ENCODE data around the gene CASTOR2. TPM values are rescaled to one million over a fixed set of nuclear protein-coding genes. Genes with fewer than 3 reads are reported as not detected.
A peak's percentile ranks its signal among the peaks of the same experiment; 100 is the strongest.

CASTOR2 gene
- total RNA-seq, 3 donors from 2014 or later: 4.3 to 8.8 (median 7.8) TPM

DNA sequence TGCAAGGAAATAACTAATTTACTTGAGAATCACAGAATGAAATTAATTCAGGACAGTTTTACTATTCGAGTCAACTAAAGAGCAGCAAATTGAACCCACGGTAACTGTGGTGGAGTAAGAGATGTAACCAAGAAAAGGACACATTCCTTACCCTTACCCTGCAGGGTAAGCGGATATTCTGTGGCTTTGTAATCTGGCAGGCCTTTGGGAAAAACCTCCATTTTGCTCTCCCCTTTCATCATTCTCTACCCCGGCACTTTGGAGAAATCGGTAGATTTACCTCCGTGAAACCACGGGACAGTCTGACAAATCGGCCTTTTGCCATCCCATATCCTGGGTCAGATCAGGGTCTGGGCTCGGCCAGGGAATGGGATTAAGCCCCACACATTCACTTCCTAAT, 90.7 kb downstream of the CASTOR2 start:
- H3K4me1 ChIP-seq: peaks cover 0 to 4% of the 10 kb centered on the region in 2 donors
- DNase-seq (ENCODE audit: low spot score in 2 of 2): no peak
- TF ChIP-seq POLR2A (IDR thresholded peaks at IDR 0.05): no peak
- no peak for TF ChIP-seq POLR2AphosphoS5 (IDR thresholded peaks at IDR 0.05)
- TF ChIP-seq, protein P1, sequence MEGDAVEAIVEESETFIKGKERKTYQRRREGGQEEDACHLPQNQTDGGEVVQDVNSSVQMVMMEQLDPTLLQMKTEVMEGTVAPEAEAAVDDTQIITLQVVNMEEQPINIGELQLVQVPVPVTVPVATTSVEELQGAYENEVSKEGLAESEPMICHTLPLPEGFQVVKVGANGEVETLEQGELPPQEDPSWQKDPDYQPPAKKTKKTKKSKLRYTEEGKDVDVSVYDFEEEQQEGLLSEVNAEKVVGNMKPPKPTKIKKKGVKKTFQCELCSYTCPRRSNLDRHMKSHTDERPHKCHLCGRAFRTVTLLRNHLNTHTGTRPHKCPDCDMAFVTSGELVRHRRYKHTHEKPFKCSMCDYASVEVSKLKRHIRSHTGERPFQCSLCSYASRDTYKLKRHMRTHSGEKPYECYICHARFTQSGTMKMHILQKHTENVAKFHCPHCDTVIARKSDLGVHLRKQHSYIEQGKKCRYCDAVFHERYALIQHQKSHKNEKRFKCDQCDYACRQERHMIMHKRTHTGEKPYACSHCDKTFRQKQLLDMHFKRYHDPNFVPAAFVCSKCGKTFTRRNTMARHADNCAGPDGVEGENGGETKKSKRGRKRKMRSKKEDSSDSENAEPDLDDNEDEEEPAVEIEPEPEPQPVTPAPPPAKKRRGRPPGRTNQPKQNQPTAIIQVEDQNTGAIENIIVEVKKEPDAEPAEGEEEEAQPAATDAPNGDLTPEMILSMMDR (IDR thresholded peaks at IDR 0.05): no peak
- no peaks in the 10 kb centered on the region for H3K27me3 ChIP-seq
- intact Hi-C loops (cut with DNase I; ENCODE audit: low total_unique reads): loop anchor here (5.0 kb wide), 1 partner anchor 947 kb away; no protein-coding TSS in a partner anchor
- peak overlapping the region; percentile 67 to 90 for H3K27ac ChIP-seq
- H3K4me3 ChIP-seq: peak overlapping the region in 1 of 3 donors; percentile 15
- H3K9me3 ChIP-seq: no peaks in the 10 kb centered on the region
- no peaks in the 10 kb centered on the region for H3K36me3 ChIP-seq

DNA sequence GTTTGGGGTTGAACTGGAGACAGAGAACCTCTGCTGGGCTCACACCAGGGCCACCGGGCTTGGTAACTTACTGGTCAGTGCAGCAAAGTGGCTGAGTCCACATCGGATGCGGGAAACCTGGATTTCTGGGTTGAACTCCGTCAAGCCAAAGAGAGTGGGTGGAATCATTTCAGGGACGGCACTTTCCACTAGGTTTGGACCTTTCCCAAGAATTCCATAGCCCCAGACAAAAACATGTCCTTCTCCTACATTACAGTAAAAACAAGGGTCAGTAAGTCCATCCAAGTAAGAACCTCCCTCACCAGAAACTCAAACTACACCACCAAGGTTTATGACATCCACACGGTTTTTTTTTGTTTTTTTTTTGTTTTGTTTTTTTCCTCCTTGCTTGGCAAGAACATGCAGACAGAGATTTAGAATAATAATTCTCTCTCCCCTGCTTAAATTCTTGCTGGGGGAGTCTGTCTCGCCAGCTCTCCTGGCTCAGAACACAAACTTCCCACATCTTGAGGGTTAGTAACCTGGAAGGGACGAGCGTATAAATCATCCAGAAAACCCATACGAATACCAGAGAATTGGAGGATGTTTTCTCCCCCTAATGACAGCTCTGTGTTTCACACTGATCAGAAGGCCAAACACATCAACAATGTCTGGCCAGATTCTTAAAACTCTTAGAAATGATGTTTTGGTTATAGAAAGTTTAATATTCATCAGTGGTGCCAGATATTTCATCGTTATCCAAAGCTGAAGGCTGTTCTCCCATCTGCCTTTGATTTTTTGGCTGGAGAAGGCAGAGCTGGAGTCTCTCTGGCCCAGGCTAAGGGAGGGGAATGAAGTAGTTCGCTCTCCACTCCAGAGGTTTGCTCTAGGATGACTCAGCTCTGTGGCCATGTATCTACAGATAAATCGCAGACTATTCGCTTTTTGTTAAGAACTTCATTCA, 91.6 kb downstream of the CASTOR2 start:
- Histone ChIP-seq H3K4me3 (peak overlapping the region in 1 of 3 donors; percentile 15), H3K27me3 (no peaks in the 10 kb centered on the region), H3K36me3 (no peaks in the 10 kb centered on the region), H3K27ac (peak overlapping the region; percentile 67 to 90), H3K4me1 (peaks cover 0 to 4% of the 10 kb centered on the region in 2 donors), H3K9me3 (no peaks in the 10 kb centered on the region)
- peak in 1 of 2 donors; percentile 57 for DNase-seq (ENCODE audit: low spot score in 2 of 2)
- intact Hi-C loops (cut with DNase I; ENCODE audit: low total_unique reads): loop anchor here (5.0 kb wide), 1 partner anchor 946 kb away; no protein-coding TSS in a partner anchor
- TF ChIP-seq POLR2AphosphoS5 (IDR thresholded peaks at IDR 0.05) (peak in 2 of 3 donors; percentile 6 to 49), POLR2A (IDR thresholded peaks at IDR 0.05) (no peak)
- TF ChIP-seq, protein P1 (IDR thresholded peaks at IDR 0.05): no peak

DNA sequence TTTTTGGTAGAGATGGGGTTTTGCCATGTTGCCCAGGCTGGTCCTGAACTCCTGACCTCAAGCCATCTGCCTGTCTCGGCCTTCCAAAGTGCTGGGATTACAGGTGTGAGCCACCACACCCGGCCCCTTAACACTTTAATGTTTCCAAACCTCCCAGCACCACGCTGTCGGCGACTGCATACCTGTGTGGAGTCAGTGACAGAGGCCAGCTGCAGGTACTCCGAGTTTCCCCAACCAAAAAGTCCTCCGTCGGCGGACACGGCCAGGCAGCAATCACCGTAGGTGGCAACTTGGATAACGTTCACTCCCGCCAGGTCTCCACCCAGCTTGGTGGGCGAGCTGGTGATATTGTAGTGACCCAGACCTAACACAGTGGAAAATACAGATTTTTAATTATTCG, 93.9 kb downstream of the CASTOR2 start:
- Histone ChIP-seq H3K27ac (no peak overlapping the region), H3K27me3 (no peaks in the 10 kb centered on the region), H3K36me3 (no peaks in the 10 kb centered on the region), H3K4me1 (peaks cover 0 to 4% of the 10 kb centered on the region in 2 donors), H3K9me3 (no peaks in the 10 kb centered on the region), H3K4me3 (no peak overlapping the region)
- intact Hi-C loops (cut with DNase I; ENCODE audit: low total_unique reads): loop anchor here (5.0 kb wide), 1 partner anchor 944 kb away; no protein-coding TSS in a partner anchor
- no peak for DNase-seq (ENCODE audit: low spot score in 2 of 2)
- no peak for TF ChIP-seq POLR2A (IDR thresholded peaks at IDR 0.05)
- no peak for TF ChIP-seq POLR2AphosphoS5 (IDR thresholded peaks at IDR 0.05)
- TF ChIP-seq, protein P1 (IDR thresholded peaks at IDR 0.05): no peak

DNA sequence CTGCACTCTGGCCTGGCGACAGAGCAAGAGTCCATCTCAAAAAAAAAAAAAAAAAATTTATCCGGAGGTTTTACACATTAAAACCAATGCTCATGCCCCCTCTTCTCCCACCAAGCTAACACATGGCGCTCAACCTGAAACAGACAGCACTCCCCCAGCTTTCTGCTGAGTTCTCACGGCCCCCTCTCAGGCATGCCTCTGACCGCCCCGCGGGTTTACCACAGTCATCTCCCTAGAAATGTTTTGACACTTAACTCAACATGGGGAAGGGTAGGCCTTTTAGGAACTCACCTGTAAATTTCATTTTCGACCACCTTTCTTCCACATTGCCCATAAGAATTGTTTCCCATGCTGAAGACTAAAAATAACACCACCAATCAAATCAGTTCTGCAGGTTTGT, 99.8 kb downstream of the CASTOR2 start:
- Histone ChIP-seq H3K4me3 (no peak overlapping the region), H3K27ac (no peak overlapping the region), H3K4me1 (no peaks in the 10 kb centered on the region), H3K27me3 (no peaks in the 10 kb centered on the region), H3K9me3 (no peaks in the 10 kb centered on the region), H3K36me3 (no peaks in the 10 kb centered on the region)
- intact Hi-C loops (cut with DNase I; ENCODE audit: low total_unique reads): no loop called here
- no peak for TF ChIP-seq POLR2AphosphoS5 (IDR thresholded peaks at IDR 0.05)
- TF ChIP-seq, protein P1 (IDR thresholded peaks at IDR 0.05): no peak
- no peak for TF ChIP-seq POLR2A (IDR thresholded peaks at IDR 0.05)
- DNase-seq (ENCODE audit: low spot score in 2 of 2): no peak

DNA sequence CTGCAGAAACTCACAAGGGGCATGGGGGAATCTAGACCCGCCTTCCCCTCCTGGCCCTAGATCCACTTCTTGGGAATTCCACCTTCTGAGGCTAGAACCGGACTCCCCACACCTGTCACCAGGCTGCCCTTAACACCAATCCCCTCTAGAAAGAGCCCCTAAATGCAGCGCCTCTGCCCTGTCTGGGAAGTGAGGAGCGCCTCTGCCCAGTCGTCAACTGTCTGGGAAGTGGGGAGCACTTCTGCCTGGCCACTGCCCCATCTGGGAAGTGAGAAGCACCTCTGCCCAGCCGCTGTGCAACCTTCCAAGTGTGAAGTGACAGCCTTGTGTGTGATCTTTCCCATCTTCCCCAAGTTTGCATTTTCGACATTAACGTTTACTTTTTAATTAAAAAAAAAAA, 100.3 kb downstream of the CASTOR2 start:
- TF ChIP-seq POLR2AphosphoS5 (IDR thresholded peaks at IDR 0.05) (no peak), POLR2A (IDR thresholded peaks at IDR 0.05) (no peak)
- TF ChIP-seq, protein P1 (IDR thresholded peaks at IDR 0.05): no peak
- intact Hi-C loops (cut with DNase I; ENCODE audit: low total_unique reads): no loop called here
- Histone ChIP-seq H3K27ac (no peak overlapping the region), H3K4me1 (no peaks in the 10 kb centered on the region), H3K4me3 (no peak overlapping the region), H3K9me3 (no peaks in the 10 kb centered on the region), H3K27me3 (no peaks in the 10 kb centered on the region), H3K36me3 (no peaks in the 10 kb centered on the region)
- no peak for DNase-seq (ENCODE audit: low spot score in 2 of 2)

Measured in breast epithelium (tissue), 4 donors.